OCI-LY7 (cell line): ENCODE measurements around the gene ESPNL. TPM values are rescaled to one million over a fixed set of nuclear protein-coding genes. Genes with fewer than 3 reads are reported as not detected.

Source experiments
- BruUV-seq: library from RNA; stranded (reverse); fragments of 400-500 nt; replicated peaks from 2 replicates; lab custom pipeline; 2021; lab: Mats Ljungman, UMichigan
- CTCF ChIA-PET: fragments of 300-600 bp; sonication (Branson Sonifier 250); formaldehyde crosslinking; loops from one replicate; lab custom pipeline; 2022; ENCODE audit warnings: antibody characterized with exemption; ENCODE audit not compliant: unreplicated experiment; lab: Charles Lee
- POLR2A ChIA-PET: fragments of 300-600 bp; sonication (Branson Sonifier 250); formaldehyde crosslinking; loops from one replicate; lab custom pipeline; 2022; ENCODE audit warnings: antibody characterized with exemption; lab: Charles Lee
- DNase-seq: peaks from one replicate; pipeline ENCODE4 v3.0.0-alpha.2; 2015; ENCODE audit warnings: low spot score
- H2AFZ ChIP-seq: fragments of 200-600 bp; sonication (generic), shearing (Covaris generic); 2 replicates; pipeline ENCODE4 v1.6.1; 2014; ENCODE audit warnings: mild to moderate bottlenecking, antibody characterized with exemption, low read length, moderate library complexity
- H3K27ac ChIP-seq: fragments of 200-600 bp; sonication (generic); 2 replicates; pipeline ENCODE4 v1.5.1; 2014; ENCODE audit warnings: mixed run types, low read depth, mild to moderate bottlenecking, moderate library complexity, low read length, inconsistent platforms; ENCODE audit not compliant: poor library complexity, severe bottlenecking
- H3K36me3 ChIP-seq: fragments of 200-600 bp; sonication (generic); 2 replicates; pipeline ENCODE4 v1.6.1; 2014; ENCODE audit warnings: mild to moderate bottlenecking, antibody characterized with exemption, low read length, moderate library complexity, mixed read lengths; ENCODE audit not compliant: insufficient read depth
- H3K4me1 ChIP-seq: fragments of 200-600 bp; sonication (generic); 2 replicates; pipeline ENCODE4 v1.5.1; 2014; ENCODE audit warnings: mild to moderate bottlenecking, low read length; ENCODE audit not compliant: insufficient read depth, poor library complexity, severe bottlenecking
- H3K4me2 ChIP-seq: fragments of 200-600 bp; sonication (generic); 2 replicates; pipeline ENCODE4 v1.6.1; 2014; ENCODE audit warnings: mild to moderate bottlenecking, low read length
- H3K4me3 ChIP-seq: fragments of 200-600 bp; sonication (generic); 2 replicates; pipeline ENCODE4 v1.5.1; 2014; ENCODE audit warnings: mild to moderate bottlenecking, low read depth, low read length; ENCODE audit not compliant: poor library complexity, severe bottlenecking
- H3K79me2 ChIP-seq: fragments of 200-600 bp; sonication (generic); 2 replicates; pipeline ENCODE4 v1.6.1; 2016; ENCODE audit warnings: low read depth, mild to moderate bottlenecking, low read length, moderate library complexity, mixed read lengths; ENCODE audit not compliant: insufficient read depth
- H3K9me2 ChIP-seq: fragments of 200-600 bp; sonication (generic); 2 replicates; pipeline ENCODE4 v1.6.1; 2016; ENCODE audit warnings: mild to moderate bottlenecking, low read length, mixed read lengths; ENCODE audit not compliant: insufficient read depth
- H3K9me3 ChIP-seq: fragments of 200-600 bp; sonication (generic); 2 replicates; pipeline ENCODE4 v1.6.1; 2014; ENCODE audit warnings: mild to moderate bottlenecking, mixed run types, low read length, mixed read lengths
- H4K20me1 ChIP-seq: fragments of 200-600 bp; sonication (generic); 2 replicates; pipeline ENCODE4 v1.6.1; 2014; ENCODE audit warnings: mild to moderate bottlenecking, antibody characterized with exemption, low read length, moderate library complexity, mixed read lengths; ENCODE audit not compliant: insufficient read depth
- CTCF ChIP-seq: fragments of 200-600 bp; sonication (generic); conservative IDR thresholded peaks from 2 replicates; pipeline ENCODE4 v1.5.1; 2014; ENCODE audit warnings: mild to moderate bottlenecking, antibody characterized with exemption, low read length, moderate library complexity, mixed read lengths
- EZH2phosphoT487 ChIP-seq: fragments of 200-600 bp; sonication (generic); IDR thresholded peaks from 2 replicates; pipeline ENCODE4 v1.6.1; 2018; ENCODE audit warnings: low read depth, borderline replicate concordance, mild to moderate bottlenecking, mixed run types, antibody characterized with exemption, low read length, moderate library complexity, mixed read lengths
- intact Hi-C: fragments of 100-400 bp; cut with micrococcal nuclease; formaldehyde crosslinking; loops from one replicate; pipeline ENCODE4 v1.10.0; 2022; ENCODE audit not compliant: unreplicated experiment
- total RNA-seq, 2 experiments: library from RNA; depleted of rRNA in 1 of 2; stranded (reverse); fragments of >200 nt in 1 of 2; shearing (Covaris generic) in 1 of 2; gene quantifications; 2 replicates each; pipeline ENCODE4 v1.2.3, GENCODE V29; 2014 to 2022

ESPNL gene
- total RNA-seq, 2 experiments from 2014 or later: 5.0 to 7.7 TPM

GRCh38 chr2:238080518-238080917, 19.6 kb upstream of the ESPNL start:
- no peak for TF ChIP-seq EZH2phosphoT487
- no peak for TF ChIP-seq CTCF
- peaks cover 9% of the 10 kb centered on the region; the same call in 1 of the 2 replicates for H3K9me3 ChIP-seq
- no peak overlapping the region for H3K4me2 ChIP-seq
- H3K36me3 ChIP-seq: peaks cover 56% of the 10 kb centered on the region
- intact Hi-C loops: no loop called here
- CTCF ChIA-PET: no interaction called here
- no peaks in the 10 kb centered on the region for H4K20me1 ChIP-seq
- BruUV-seq: no TSS peak
- POLR2A ChIA-PET: no interaction called here
- H3K4me1 ChIP-seq: no peaks in the 10 kb centered on the region
- DNase-seq: no peak
- no peak overlapping the region for H3K27ac ChIP-seq
- H3K9me2 ChIP-seq: no peaks in the 10 kb centered on the region
- H2AFZ ChIP-seq: no peak overlapping the region
- H3K4me3 ChIP-seq: no peak overlapping the region
- H3K79me2 ChIP-seq: no peaks in the 10 kb centered on the region

- H3K36me3 ChIP-seq: peaks cover 54% of the 10 kb centered on the region
- no peaks in the 10 kb centered on the region for H3K9me2 ChIP-seq
- no peak overlapping the region for H3K27ac ChIP-seq
- no peak overlapping the region for H3K4me2 ChIP-seq
- ChIA-PET POLR2A (no interaction called here), CTCF (no interaction called here)
- H3K4me3 ChIP-seq: no peak overlapping the region
- no TSS peak for BruUV-seq
- peaks cover 9% of the 10 kb centered on the region; the same call in 1 of the 2 replicates for H3K9me3 ChIP-seq
- H3K4me1 ChIP-seq: no peaks in the 10 kb centered on the region
- TF ChIP-seq CTCF (no peak), EZH2phosphoT487 (no peak)
- intact Hi-C loops: no loop called here
- no peaks in the 10 kb centered on the region for H3K79me2 ChIP-seq
- no peak for DNase-seq
- H4K20me1 ChIP-seq: no peaks in the 10 kb centered on the region
- H2AFZ ChIP-seq: no peak overlapping the region
Measured at GRCh38 chr2:238081150-238081549, 19.0 kb upstream of the ESPNL start.

GRCh38 chr2:238081561-238081960, 18.6 kb upstream of the ESPNL start:
- ChIA-PET CTCF (no interaction called here), POLR2A (no interaction called here)
- BruUV-seq: no TSS peak
- Histone ChIP-seq H3K79me2 (no peaks in the 10 kb centered on the region), H3K4me2 (no peak overlapping the region), H3K9me3 (peaks cover 9% of the 10 kb centered on the region; the same call in 1 of the 2 replicates), H3K4me3 (no peak overlapping the region), H3K36me3 (peaks cover 54% of the 10 kb centered on the region), H3K27ac (no peak overlapping the region), H3K9me2 (no peaks in the 10 kb centered on the region), H2AFZ (no peak overlapping the region), H3K4me1 (no peaks in the 10 kb centered on the region), H4K20me1 (no peaks in the 10 kb centered on the region)
- no peak for DNase-seq
- intact Hi-C loops: no loop called here
- TF ChIP-seq CTCF (no peak), EZH2phosphoT487 (no peak)
